HG03469 (cell line): ENCODE data around the gene CLEC16A.

Source experiments
- ATAC-seq: cut with Tn5 transposase; IDR thresholded peaks from one replicate; pipeline ENCODE4 v1.9.1; 2021; ENCODE audit warnings: mild to moderate bottlenecking, moderate library complexity, moderate number of reproducible peaks; ENCODE audit not compliant: unreplicated experiment

CLEC16A gene

DNA sequence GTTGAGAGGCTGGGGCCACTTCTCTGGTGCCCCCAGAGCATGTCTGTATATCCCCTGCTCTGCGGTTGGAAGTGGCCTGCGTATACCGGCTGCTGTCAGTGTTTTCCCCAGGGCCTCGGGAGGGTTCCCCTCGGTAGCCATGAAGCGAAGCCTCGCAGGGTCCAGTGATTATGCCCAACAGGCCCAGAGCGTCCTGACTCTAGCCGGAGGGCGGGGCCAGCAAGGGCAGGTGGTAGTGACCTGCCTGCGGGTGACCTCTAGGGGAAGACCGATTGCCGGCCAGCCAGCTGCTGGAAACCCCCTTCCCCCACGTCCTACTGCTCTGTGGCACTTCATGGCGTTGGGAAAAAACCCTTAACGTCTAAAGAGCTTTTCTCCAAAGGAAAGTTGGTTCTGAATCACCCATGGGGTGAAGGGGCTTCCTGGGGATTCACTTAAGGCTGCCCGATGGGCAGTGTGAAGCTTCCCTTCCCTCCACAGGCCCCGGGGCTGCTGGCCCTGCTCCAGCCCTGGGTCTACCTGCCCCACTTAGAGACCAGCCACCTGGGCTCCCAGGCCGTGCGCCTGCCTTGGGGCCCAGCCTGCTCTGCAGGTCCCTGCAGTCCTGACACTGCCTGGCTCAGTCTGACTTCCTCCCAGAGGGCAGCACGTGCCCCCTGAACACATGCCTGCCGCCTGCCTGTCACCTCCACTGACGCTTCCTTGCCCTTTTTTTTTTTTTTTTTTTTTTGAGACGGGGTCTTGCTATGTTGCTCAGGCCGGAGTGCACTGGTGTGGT, 238.9 kb downstream of the CLEC16A start:
- ATAC-seq = no peak

DNA sequence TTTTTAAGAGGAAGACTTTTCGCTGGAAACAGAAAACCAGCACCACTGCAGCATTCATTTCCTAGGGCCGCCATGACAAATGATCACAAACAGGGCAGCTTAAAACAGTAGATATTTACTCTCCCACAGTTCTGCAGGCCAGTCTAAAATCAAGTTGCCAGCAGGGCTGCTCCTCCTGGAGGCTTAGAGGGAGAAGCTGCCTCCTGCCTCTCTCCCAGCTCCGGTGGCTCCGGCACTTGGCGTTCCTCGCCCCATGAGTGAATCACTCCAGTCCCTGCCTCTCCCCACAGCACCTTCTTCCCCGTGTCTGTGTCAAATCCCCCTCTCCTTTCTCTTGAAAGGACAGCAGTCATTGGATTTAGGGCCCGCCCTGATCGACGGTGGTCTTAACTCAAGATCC, 239.6 kb downstream of the CLEC16A start:
- no peak for ATAC-seq

GRCh38 chr16:11187522-11188023, 243.2 kb downstream of the CLEC16A start:
- no peak for ATAC-seq

DNA sequence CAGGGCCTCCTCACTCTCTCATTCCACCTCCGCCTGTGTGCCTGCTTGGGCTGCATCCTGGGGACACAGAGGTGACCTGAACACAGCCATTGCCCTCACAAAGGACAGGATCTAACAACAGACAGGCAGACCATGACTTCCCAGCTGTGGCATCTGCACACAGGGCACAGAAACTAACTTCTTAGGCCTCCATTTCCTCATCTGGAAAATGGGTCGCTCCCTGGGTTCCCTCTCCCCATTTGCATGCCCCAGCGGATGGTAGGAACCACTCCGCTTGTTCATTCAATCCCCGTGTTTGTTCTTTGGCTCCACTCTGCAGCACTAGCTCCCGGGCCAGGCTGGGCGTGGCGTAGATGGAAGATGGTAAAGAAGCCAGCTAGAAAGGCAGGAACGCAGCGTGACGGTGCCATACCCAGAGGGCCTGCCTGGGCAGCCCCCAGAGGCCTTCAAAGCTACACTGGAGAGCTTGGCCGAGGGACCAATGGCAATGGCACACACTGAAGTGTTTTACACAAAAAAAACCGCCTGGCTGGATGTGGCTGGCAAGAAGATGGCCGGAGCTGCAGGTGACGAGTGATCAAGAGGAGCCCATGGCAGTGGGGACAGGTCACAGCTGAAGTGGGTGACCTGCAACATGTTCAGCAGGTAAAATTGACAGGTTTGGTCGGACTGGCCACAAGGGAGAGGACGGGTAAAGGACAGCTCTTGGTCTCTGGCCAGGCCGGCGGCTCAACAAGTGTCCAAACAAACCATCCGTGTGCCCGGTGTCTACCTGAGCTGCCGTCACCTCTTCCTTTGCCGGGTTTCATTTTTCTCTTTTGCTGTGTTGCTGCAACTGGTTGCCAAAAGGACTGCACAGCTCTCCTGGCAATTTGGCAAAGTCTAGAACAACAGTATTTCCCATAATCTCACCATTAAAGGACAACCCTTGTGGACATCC, 244.7 kb downstream of the CLEC16A start:
- ATAC-seq = no peak

- no peak for ATAC-seq
Measured at GRCh38 chr16:11190588-11191560, 246.5 kb downstream of the CLEC16A start.

DNA sequence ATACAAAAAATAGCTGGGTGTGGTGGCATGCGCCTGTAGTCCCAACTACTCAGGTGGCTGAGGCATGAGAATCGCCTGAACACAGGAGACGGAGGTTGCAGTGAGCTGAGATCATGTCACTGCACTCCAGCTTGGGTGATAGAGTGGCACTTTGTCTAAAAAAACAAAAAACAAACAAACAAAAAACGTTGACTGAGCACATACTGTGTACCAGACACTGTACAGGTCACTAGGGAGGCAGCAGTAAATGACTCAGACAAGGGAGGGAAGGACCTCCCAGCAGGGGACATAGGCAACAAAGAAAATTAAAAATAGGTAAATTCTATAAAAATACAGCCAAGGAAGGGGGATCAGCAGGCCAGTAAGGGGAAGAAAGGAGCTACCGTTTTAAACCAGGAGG, 247.3 kb downstream of the CLEC16A start:
- ATAC-seq = no peak

GRCh38 chr16:11193494-11193893, 249.1 kb downstream of the CLEC16A start:
- no peak for ATAC-seq

DNA sequence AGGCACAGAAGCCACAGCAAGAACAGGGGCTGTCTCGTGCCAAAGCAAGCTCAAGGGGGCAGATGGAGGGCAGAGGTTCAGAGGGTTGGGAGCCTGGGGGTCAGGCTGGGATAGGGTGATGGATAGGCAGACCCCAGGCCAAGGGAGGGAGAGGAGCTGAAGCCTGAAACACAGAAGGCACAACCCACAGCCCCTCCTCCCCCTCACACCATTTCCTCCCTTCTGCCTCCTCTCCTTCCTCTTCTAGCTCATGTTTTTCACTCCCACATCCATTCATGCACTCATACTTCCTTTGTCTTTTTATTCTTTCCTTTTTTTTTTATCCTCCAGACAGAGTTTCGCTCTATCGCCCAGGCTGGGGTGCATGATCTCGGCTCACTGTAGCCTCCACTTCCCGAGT, 250.5 kb downstream of the CLEC16A start:
- no peak for ATAC-seq

GRCh38 chr16:11196286-11196828, 252.0 kb downstream of the CLEC16A start:
- ATAC-seq = no peak

- no peak for ATAC-seq
Measured at GRCh38 chr16:11198375-11198774, 254.0 kb downstream of the CLEC16A start.

DNA sequence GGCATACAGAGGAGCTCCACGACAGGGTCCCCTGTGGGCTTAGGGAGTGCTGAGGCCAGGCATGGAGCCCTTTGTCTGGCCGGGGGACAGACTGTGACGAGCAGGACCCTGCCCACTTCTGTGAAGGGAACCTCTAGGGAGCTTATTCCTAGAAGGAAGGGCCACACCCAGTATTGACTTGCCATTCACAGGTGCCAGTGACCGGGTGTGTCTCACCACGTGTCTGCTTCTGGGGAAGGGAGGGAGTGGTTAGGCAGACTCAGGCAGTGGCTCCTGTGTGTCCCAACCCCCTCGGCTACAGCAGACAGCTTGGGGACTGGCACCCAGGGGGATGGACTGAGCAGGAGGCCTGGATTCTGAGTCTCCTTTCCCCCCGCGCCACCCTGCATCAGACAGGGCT, 254.5 kb downstream of the CLEC16A start:
- ATAC-seq = no peak

GRCh38 chr16:11200592-11200991, 256.2 kb downstream of the CLEC16A start:
- ATAC-seq = no peak

DNA sequence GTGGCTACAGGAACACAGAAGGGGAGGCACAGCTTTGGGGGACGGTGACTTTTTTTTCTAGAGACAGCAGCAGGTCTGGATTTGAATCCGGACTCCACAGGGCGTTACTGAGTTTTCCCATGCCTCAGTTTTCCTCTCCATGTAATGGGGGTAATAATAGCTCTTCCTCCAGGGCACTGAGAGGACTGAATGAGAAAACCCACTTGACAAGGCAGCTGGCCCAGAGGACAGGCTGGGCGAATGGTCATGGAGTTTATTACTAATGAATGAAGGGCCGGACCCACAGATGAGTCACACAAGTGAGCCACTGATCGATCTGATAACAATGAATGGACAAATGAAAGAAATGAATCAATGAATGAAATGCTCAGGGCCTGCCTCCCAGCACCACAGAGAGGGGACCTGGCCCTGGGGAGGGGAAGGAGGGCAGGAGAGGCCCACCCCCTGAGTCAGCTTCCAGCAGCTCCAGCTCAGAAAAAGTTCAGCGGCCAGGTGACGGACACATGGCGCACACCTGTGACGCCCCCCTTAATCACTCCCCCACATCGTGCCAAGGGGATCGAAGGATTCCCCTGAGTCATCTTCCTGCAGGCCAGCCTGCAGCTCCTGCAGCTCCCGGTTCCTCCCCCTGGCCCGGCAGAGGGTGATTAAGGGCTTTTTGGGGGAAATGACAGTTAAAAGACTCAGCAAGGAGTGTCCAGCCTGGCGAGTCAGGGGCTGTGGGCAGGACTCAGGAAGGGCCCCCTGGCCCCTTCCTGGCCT, 257.3 kb downstream of the CLEC16A start:
- ATAC-seq = no peak

DNA sequence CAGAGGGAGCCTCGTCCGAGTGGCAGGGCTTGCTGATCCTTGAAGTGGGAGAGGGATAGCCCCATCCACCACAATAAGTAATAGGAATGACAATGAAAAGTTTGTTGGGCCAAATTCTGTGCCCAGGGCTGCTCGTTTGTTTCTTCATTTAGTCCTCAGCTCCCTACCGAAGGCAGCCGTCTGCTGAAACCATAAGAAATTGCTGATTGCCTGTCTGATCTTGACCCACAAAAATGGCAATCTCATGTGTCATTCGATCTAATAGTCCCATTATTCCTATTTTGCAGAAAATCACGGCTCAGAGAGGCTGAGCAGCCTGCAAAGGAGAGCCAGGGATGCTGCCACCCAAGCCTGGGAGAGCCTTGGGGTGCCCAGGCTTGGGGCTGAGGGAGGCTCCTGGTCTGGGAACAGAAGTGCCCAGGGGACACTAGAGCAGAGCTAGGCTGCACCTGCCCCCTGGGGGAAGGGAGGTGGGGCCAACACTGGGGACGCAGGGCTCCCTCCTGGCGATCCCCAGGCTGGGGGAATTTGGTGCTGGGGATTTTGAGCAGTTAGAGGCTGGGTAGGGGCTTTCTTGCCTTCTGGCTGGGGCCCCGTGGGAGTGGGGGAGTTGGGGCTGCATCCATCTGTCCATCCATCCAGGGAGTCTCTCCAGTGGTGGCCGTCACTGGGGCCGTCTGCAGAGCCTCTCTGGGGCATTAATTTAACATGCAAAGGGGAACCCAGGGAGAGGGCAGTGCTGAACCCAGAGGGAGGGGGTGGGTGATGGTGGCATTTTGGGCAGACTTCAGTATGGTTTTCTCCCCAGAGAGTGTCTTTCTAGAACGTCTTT, 258.1 kb downstream of the CLEC16A start:
- ATAC-seq = no peak

GRCh38 chr16:11203111-11203623, 258.8 kb downstream of the CLEC16A start:
- ATAC-seq = no peak

DNA sequence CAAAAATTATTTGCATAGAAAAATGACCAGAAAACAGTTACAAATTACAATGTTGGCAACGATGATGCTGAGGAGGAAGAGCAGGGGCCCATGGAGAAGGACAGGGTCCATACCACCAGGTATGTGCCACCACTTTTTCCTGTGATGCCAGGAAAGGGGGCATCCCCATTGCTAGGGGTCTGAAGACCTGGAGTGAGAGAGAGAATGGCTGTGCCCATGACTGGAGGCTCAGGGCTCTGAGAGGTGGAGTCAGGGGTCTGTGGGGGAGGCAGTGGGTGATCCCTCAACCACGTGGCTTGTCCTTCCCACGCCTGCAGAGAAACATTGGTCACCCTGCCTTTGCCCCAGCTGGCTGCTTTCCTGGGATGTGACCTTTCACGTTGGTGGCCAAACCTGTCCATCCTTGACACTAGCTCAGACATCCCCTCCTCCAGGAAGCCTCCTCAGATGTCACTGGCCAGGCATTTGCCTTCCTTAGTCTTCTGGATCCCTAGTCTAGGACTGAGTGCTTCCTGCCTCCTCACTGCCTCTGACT, 260.2 kb downstream of the CLEC16A start:
- no peak for ATAC-seq

GRCh38 chr16:11205065-11205699, 260.8 kb downstream of the CLEC16A start:
- ATAC-seq = no peak
